Measurements from ENCODE around the gene BAMBI. TPM values are rescaled to one million over a fixed set of nuclear protein-coding genes. Genes with fewer than 3 reads are reported as not detected.

BAMBI gene
- total RNA-seq, 1 experiment from 2014 or later = 6.2 TPM

DNA sequence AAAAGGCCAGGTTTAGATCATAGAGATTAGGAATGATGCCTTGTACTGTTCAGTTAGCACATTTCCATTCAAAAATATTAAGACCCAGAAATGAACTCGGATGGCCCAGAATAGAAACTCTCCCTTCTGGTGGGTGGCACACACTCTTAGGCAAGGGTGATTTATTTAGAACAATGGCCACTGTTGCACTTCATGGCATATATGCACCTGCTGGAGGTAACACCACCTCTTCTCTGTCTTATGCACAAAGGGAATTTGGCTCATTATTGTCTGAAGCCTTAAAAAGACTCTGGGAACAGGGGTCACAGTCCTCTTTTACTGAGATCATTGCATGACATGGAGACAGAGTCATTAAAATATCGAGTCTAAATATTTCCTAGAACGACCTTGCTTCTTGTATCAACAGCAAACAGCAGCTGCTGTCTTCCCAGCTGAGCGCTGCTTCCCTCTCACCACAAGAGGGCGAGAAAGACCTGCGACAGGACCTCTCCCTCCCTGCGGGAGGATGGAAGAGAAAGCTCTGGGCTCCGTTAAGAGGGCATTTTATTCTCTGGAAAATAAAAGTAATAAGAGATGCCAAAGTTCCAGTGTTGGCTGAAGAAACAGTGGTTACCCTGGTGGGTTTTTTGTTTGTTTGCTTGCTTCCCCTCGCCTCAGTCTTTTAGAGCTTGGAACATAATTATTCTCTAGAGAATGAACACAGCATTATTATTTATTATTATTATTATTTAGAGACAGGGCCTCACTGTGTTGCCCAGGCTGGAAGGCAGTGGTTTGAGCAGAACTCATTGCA is 13.5 kb upstream of the BAMBI start:
- Histone ChIP-seq H3K4me1 (ENCODE audit: control insufficient read depth in 1 of 2, insufficient read depth in 2 of 2, low read length in 2 of 2) (peaks cover 2 to 20% of the 10 kb centered on the region in 2 experiments; a peak in 3 of 4 replicates), H3K4me3 (replicated peaks in 1 of 2; ENCODE audit: low read depth in 1 of 2, low read length in 2 of 2) (no peak overlapping the region), H3K27me3 (ENCODE audit: insufficient read depth, low read length) (no peaks in the 10 kb centered on the region), H4K20me1 (ENCODE audit: insufficient read depth) (no peaks in the 10 kb centered on the region), H3K36me3 (ENCODE audit: control insufficient read depth in 1 of 2, insufficient read depth in 2 of 2, low read length in 2 of 2) (no peaks in the 10 kb centered on the region), H3K27ac (ENCODE audit: low read depth, low read length) (no peak overlapping the region), H2AFZ (ENCODE audit: low read depth, low read length, poor library complexity, severe bottlenecking) (peak overlapping the region; percentile 77), H3K4me2 (ENCODE audit: low read length) (peak overlapping the region; percentile 40), H3K9me3 (ENCODE audit: control insufficient read depth in 1 of 2, insufficient read depth in 1 of 2, low read depth in 1 of 2, low read length in 2 of 2) (no peaks in the 10 kb centered on the region), H3K9ac (ENCODE audit: low read length) (no peak overlapping the region), H3K9me2 (ENCODE audit: insufficient read depth) (no peaks in the 10 kb centered on the region), H3K79me2 (ENCODE audit: insufficient read depth, low read length) (no peaks in the 10 kb centered on the region)
- ChIA-PET CTCF (interaction anchor here (0.6 to 3.3 kb wide), 23 partner anchors 9 to 641 kb away, joined by 3 to 87 read pairs (median 5); no protein-coding TSS in a partner anchor), RAD21 (ENCODE audit: low non-redundant PET in 1 of 2, low total read pairs in 2 of 2, uncharacterized antibody in 2 of 2, unreplicated experiment in 2 of 2) (interaction anchor here (0.9 to 2.7 kb wide), 9 partner anchors 9 to 641 kb away, joined by 3 to 34 read pairs (median 3); no protein-coding TSS in a partner anchor), POLR2A (interaction anchor here (0.6 to 1.1 kb wide), 2 partner anchors 328 to 466 kb away, joined by 4 to 6 read pairs; no protein-coding TSS in a partner anchor)
- peak; percentile 98 for ATAC-seq
- BruUV-seq (replicated peaks) = no TSS peak
- intact Hi-C loops (cut with micrococcal nuclease) = loop anchor here (1.0 to 5.0 kb wide), 5 partner anchors 35 to 641 kb away; no protein-coding TSS in a partner anchor
- peak; percentile 66 for DNase-seq (ENCODE audit: low read depth, low spot score)
- TF ChIP-seq ZFX (IDR thresholded peaks at IDR 0.05) = no peak
- no peak for TF ChIP-seq TCF7L2 (IDR thresholded peaks at IDR 0.05; ENCODE audit: borderline replicate concordance, extremely low read depth, insufficient read depth, insufficient read length)
- no peak for TF ChIP-seq SP1 (IDR thresholded peaks at IDR 0.05; ENCODE audit: low read depth)
- no peak for TF ChIP-seq EZH2phosphoT487 (IDR thresholded peaks at IDR 0.05; ENCODE audit: borderline replicate concordance)
- TF ChIP-seq RAD21 (IDR thresholded peaks at IDR 0.05; ENCODE audit: low read depth) = peak; percentile 97
- TF ChIP-seq YY1 (IDR thresholded peaks at IDR 0.05; ENCODE audit: extremely low read depth, insufficient replicate concordance, low read depth, low read length) = no peak
- TF ChIP-seq SIN3A (IDR thresholded peaks at IDR 0.05; ENCODE audit: low read depth) = no peak
- TF ChIP-seq SRF (IDR thresholded peaks at IDR 0.05; ENCODE audit: low read depth) = no peak
- no peak for TF ChIP-seq CEBPB (IDR thresholded peaks at IDR 0.05; ENCODE audit: low read depth)
- no peak for TF ChIP-seq EZH2 (IDR thresholded peaks at IDR 0.05)
- TF ChIP-seq POLR2AphosphoS5 (IDR thresholded peaks at IDR 0.05; ENCODE audit: low read depth, low read length) = no peak
- TF ChIP-seq CTCF (IDR thresholded peaks at IDR 0.05 in 2 of 3, conservative IDR thresholded peaks at IDR 0.05 in 1 of 3; ENCODE audit: borderline replicate concordance in 1 of 3, insufficient read depth in 1 of 3, low read depth in 2 of 3, low read length in 2 of 3) = peak; percentile 92 to 99 (median 97)
